Caco-2 (cell line): ENCODE data around the gene C2CD3. TPM values are rescaled to one million over a fixed set of nuclear protein-coding genes. Genes with fewer than 3 reads are reported as not detected.

Experiments
- BruUV-seq: library from RNA; stranded (reverse); fragments of 400-500 nt; replicated peaks from 2 replicates; lab custom pipeline; 2021; lab: Mats Ljungman, UMichigan
- CTCF ChIA-PET: fragments of 300-600 bp; sonication (Branson Sonifier 250); formaldehyde crosslinking; loops from one replicate; lab custom pipeline; 2022; ENCODE audit warnings: antibody characterized with exemption; lab: Charles Lee
- POLR2A ChIA-PET: fragments of 300-600 bp; sonication (Branson Sonifier 250); formaldehyde crosslinking; loops from one replicate; lab custom pipeline; 2022; ENCODE audit warnings: antibody characterized with exemption; lab: Charles Lee
- DNase-seq, 2 experiments: peaks; one replicate each; pipeline versions ENCODE4 v3.0.0 to v3.0.0-alpha.2; 2020 to 2022
- H3K27me3 ChIP-seq: replicated peaks from 2 replicates; pipeline ENCODE4 v1.6.0; 2011; ENCODE audit warnings: low read length; ENCODE audit not compliant: control insufficient read depth, insufficient read depth
- H3K36me3 ChIP-seq: 2 replicates; pipeline ENCODE4 v1.5.1; 2011; ENCODE audit warnings: low read length; ENCODE audit not compliant: control insufficient read depth, insufficient read depth
- H3K4me1 ChIP-seq: fragments of 250-450 bp; sonication (Bioruptor Pico); 2 replicates; pipeline ENCODE4 v1.5.1; 2020; ENCODE audit warnings: mild to moderate bottlenecking
- H3K4me3 ChIP-seq: 2 replicates; pipeline ENCODE4 v1.5.1; 2011; ENCODE audit warnings: low read depth, mild to moderate bottlenecking, control low read depth, low read length
- H3K9me3 ChIP-seq: fragments of 250-450 bp; sonication (Bioruptor Pico); 2 replicates; pipeline ENCODE4 v1.5.1; 2020; ENCODE audit warnings: mild to moderate bottlenecking, moderate library complexity
- H3K27ac Mint-ChIP-seq: one replicate; pipeline ENCODE4 v1.8.0; 2022; ENCODE audit warnings: mixed read lengths; ENCODE audit not compliant: unreplicated experiment
- H3K27me3 Mint-ChIP-seq: one replicate; pipeline ENCODE4 v1.8.0; 2022; ENCODE audit warnings: mixed read lengths; ENCODE audit not compliant: insufficient read depth, unreplicated experiment
- H3K36me3 Mint-ChIP-seq: one replicate; pipeline ENCODE4 v1.8.0; 2022; ENCODE audit warnings: mild to moderate bottlenecking, mixed read lengths; ENCODE audit not compliant: insufficient read depth, unreplicated experiment
- H3K4me1 Mint-ChIP-seq: one replicate; pipeline ENCODE4 v1.8.0; 2022; ENCODE audit warnings: low read depth, mixed read lengths; ENCODE audit not compliant: unreplicated experiment
- H3K4me3 Mint-ChIP-seq: one replicate; pipeline ENCODE4 v1.8.0; 2022; ENCODE audit warnings: mild to moderate bottlenecking, moderate library complexity, mixed read lengths; ENCODE audit not compliant: unreplicated experiment
- H3K9me3 Mint-ChIP-seq: one replicate; pipeline ENCODE4 v1.8.0; 2022; ENCODE audit warnings: mixed read lengths; ENCODE audit not compliant: unreplicated experiment
- CTCF ChIP-seq, 2 experiments: fragments of 200-600 bp in 1 of 2; IDR thresholded peaks; 1 replicate in 1 of 2; 2 replicates in 1 of 2; pipeline versions ENCODE4 v1.5.1 to v1.8.0; 2011 to 2022; ENCODE audit warnings: antibody characterized with exemption in 1 of 2, control low read depth in 1 of 2, inconsistent platforms in 1 of 2, low read depth in 1 of 2, low read length in 1 of 2, mild to moderate bottlenecking in 1 of 2, moderate library complexity in 1 of 2; ENCODE audit not compliant: insufficient read depth in 1 of 2, severe bottlenecking in 1 of 2, unreplicated experiment in 1 of 2
- intact Hi-C: fragments of 100-400 bp; cut with micrococcal nuclease; formaldehyde crosslinking; loops from one replicate; pipeline ENCODE4 v1.10.0; 2022; ENCODE audit not compliant: unreplicated experiment
- total RNA-seq: library from RNA; stranded (reverse); gene quantifications from 2 replicates; pipeline ENCODE4 v1.2.3, GENCODE V29; 2022

C2CD3 gene
- total RNA-seq, 1 experiment from 2014 or later: 47.5 TPM

DNA sequence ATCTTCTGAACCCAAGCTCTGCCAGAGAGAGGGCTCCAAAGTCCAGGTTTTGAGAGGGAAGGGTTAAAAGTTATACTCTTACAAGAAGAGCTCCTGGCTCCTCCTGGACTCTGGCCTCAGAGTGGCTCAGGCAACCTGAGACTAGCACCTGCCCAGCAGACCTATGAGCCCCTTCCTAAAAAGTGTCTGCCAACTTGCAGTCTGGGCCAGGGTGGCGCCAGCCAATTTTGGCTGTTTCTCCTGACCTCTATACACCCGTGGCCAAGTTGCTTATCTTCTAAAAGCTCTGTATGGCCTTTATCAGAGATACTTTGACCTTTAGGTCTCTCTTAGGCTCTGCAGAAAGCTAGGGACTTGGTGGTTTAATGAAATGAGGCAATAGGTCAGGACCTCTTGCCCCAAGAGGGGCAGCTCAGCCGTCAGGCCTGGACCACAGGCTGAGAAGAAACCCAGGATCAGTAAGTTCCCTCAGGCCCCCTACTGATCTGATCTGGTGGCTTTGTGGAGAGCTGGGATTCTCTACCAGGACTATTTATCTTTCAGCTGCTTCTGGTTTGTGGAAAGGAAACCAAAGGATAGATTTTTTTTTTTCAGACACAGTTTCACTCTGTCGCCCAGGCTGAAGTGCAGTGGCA lies 151.6 kb downstream of the C2CD3 start:
- ChIA-PET POLR2A (interaction anchor here (0.9 to 1.5 kb wide), 2 partner anchors 35 to 37 kb away, joined by 5 read pairs; partner anchors contain the start of gene UCP2), CTCF (interaction anchor here (0.6 to 1.9 kb wide), 3 partner anchors 15 to 684 kb away, joined by 3 to 5 read pairs (median 4); no protein-coding TSS in a partner anchor)
- H3K4me3 Mint-ChIP-seq: no peak overlapping the region
- H3K27me3 Mint-ChIP-seq: no peaks in the 10 kb centered on the region
- peak in 1 of 2 experiments; percentile 30 for DNase-seq
- no TSS peak for BruUV-seq
- Histone ChIP-seq H3K36me3 (no peaks in the 10 kb centered on the region), H3K4me3 (no peak overlapping the region), H3K4me1 (peaks cover 31% of the 10 kb centered on the region), H3K27me3 (no peaks in the 10 kb centered on the region), H3K9me3 (no peaks in the 10 kb centered on the region)
- H3K9me3 Mint-ChIP-seq: no peaks in the 10 kb centered on the region
- TF ChIP-seq CTCF (IDR thresholded peaks at IDR 0.05; ENCODE audit: insufficient read depth in 1 of 2, low read depth in 1 of 2, low read length in 1 of 2, severe bottlenecking in 1 of 2, unreplicated experiment in 1 of 2): no peak
- peak overlapping the region; percentile 9 for H3K27ac Mint-ChIP-seq
- intact Hi-C loops: loop anchor here (1.0 kb wide), 1 partner anchor 50 kb away; no protein-coding TSS in a partner anchor
- peaks cover 5% of the 10 kb centered on the region for H3K36me3 Mint-ChIP-seq
- H3K4me1 Mint-ChIP-seq: peaks cover 10% of the 10 kb centered on the region

DNA sequence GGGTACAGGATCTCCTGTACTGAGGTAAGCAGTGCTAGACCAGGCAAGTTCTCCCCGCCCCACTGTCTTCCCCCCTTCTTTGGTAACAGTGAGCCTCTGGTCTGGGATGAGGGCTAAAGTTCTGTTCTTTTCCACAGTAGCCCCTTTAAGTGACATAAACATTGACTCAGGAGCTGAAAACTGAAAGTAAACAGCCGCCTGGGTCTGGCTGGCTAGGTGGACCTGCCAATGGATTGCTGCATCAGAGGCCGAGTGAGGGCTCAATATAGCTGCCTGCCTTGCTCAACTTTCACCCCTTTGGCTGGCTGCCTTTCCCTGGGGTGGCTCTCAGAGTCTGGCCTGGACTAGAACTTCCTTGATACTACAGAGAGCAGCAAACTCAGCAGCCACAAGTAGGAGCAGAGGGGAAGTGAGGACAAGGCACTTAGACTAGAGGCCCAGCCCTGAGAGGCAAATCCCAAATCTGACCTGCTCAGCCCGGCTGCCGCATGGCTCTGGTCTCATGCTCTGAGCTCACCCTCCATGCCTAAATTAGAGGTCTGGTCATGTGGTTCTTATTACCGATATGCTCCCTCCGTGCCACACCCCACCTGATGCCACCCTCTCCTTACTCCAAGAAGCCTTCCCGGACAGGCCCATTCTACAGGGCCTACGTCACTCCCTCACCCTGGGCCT lies 152.3 kb downstream of the C2CD3 start:
- peaks cover 5% of the 10 kb centered on the region for H3K36me3 Mint-ChIP-seq
- intact Hi-C loops: loop anchor here (1.0 kb wide), 1 partner anchor 51 kb away; no protein-coding TSS in a partner anchor
- no peaks in the 10 kb centered on the region for H3K9me3 Mint-ChIP-seq
- no peaks in the 10 kb centered on the region for H3K9me3 ChIP-seq
- no peak overlapping the region for H3K4me3 Mint-ChIP-seq
- ChIA-PET CTCF (interaction anchor here (0.9 to 1.9 kb wide), 3 partner anchors 14 to 303 kb away, joined by 3 to 5 read pairs (median 3); partner anchors contain the start of gene UCP2), POLR2A (interaction anchor here (1.5 kb wide), 1 partner anchor 36 kb away, joined by 5 read pairs; the partner anchor contains the start of gene UCP2)
- peak overlapping the region; percentile 9 for H3K27ac Mint-ChIP-seq
- DNase-seq: no peak
- H3K4me3 ChIP-seq: no peak overlapping the region
- H3K4me1 Mint-ChIP-seq: peaks cover 2% of the 10 kb centered on the region
- H3K4me1 ChIP-seq: peaks cover 24% of the 10 kb centered on the region
- H3K36me3 ChIP-seq: no peaks in the 10 kb centered on the region
- no TSS peak for BruUV-seq
- TF ChIP-seq CTCF (IDR thresholded peaks at IDR 0.05; ENCODE audit: insufficient read depth in 1 of 2, low read depth in 1 of 2, low read length in 1 of 2, severe bottlenecking in 1 of 2, unreplicated experiment in 1 of 2): no peak
- H3K27me3 Mint-ChIP-seq: no peaks in the 10 kb centered on the region
- H3K27me3 ChIP-seq: no peaks in the 10 kb centered on the region

GRCh38 chr11:74017631-74018030 lies 153.2 kb downstream of the C2CD3 start:
- Histone ChIP-seq H3K4me1 (peaks cover 23% of the 10 kb centered on the region), H3K4me3 (no peak overlapping the region), H3K27me3 (no peaks in the 10 kb centered on the region), H3K36me3 (no peaks in the 10 kb centered on the region), H3K9me3 (no peaks in the 10 kb centered on the region)
- no peaks in the 10 kb centered on the region for H3K9me3 Mint-ChIP-seq
- H3K27me3 Mint-ChIP-seq: no peaks in the 10 kb centered on the region
- no peak overlapping the region for H3K27ac Mint-ChIP-seq
- CTCF ChIA-PET: interaction anchor here (0.9 kb wide), 1 partner anchor 35 kb away, joined by 3 read pairs; the partner anchor contains the start of gene UCP2
- peaks cover 5% of the 10 kb centered on the region for H3K36me3 Mint-ChIP-seq
- H3K4me1 Mint-ChIP-seq: no peaks in the 10 kb centered on the region
- DNase-seq: no peak
- BruUV-seq: no TSS peak
- H3K4me3 Mint-ChIP-seq: no peak overlapping the region
- TF ChIP-seq CTCF (IDR thresholded peaks at IDR 0.05; ENCODE audit: insufficient read depth in 1 of 2, low read depth in 1 of 2, low read length in 1 of 2, severe bottlenecking in 1 of 2, unreplicated experiment in 1 of 2): no peak
- intact Hi-C loops: no loop called here
- POLR2A ChIA-PET: no interaction called here
